Brain microvascular endothelial cell (primary cell): ENCODE data around the gene TRPM4.

Experiments
- DNase-seq: peaks from one replicate; pipeline ENCODE4 v3.0.0-alpha.2; 2020
- H3K27ac ChIP-seq: fragments of 250-450 bp; sonication (Bioruptor Pico); 2 replicates; pipeline ENCODE4 v1.5.1; 2020; ENCODE audit warnings: mild to moderate bottlenecking, moderate library complexity
- H3K27me3 ChIP-seq: fragments of 250-450 bp; sonication (Bioruptor Pico); replicated peaks from 2 replicates; pipeline ENCODE4 v1.5.1; 2020; ENCODE audit warnings: mild to moderate bottlenecking
- H3K36me3 ChIP-seq: fragments of 250-450 bp; sonication (Bioruptor Pico); replicated peaks from 2 replicates; pipeline ENCODE4 v1.5.1; 2020; ENCODE audit warnings: mild to moderate bottlenecking
- H3K4me3 ChIP-seq: 2 replicates; pipeline ENCODE4 v1.5.1; 2011; ENCODE audit warnings: low read depth, mild to moderate bottlenecking, control low read depth, low read length, moderate library complexity
- CTCF ChIP-seq: IDR thresholded peaks from 2 replicates; pipeline ENCODE4 v1.5.1; 2011; ENCODE audit warnings: low read depth, mild to moderate bottlenecking, moderate library complexity, low read length, control low read depth, inconsistent platforms; ENCODE audit errors: missing control alignments
- in situ Hi-C: cut with HindIII; loops from 2 replicates; pipeline ENCODE4 v1.10.0; 2017; ENCODE audit warnings: low sequenced_read_pairs, low pct_ligation_motif_present

Gene TRPM4

GRCh38 chr19:49153167-49153809 lies 4.3 kb upstream of the TRPM4 start:
- no peak for TF ChIP-seq CTCF
- in situ Hi-C loops: no loop called here
- no peaks in the 10 kb centered on the region for H3K27me3 ChIP-seq

DNA sequence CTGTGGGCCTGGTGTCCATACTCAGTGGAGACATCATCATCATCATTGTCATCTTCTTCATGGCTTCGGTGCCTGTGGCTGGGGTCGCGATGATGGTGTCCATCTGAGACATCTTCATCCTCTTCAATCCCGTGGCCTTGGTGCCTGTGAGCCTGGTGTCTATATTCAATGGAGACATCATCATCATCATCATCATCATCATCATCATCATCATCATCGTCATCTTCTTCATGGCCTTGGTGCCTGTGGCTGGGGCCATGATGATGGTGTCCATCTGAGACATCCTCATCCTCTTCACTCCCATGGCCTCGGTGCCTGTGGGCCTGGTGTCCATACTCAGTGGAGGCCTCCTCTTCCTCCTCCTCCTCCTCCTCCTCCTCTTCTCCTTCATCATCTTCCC lies 3.3 kb upstream of the TRPM4 start:
- H3K27me3 ChIP-seq: no peaks in the 10 kb centered on the region
- no peak overlapping the region for H3K27ac ChIP-seq
- H3K4me3 ChIP-seq: no peak overlapping the region
- in situ Hi-C loops: no loop called here
- no peak for DNase-seq
- no peak for TF ChIP-seq CTCF
- no peaks in the 10 kb centered on the region for H3K36me3 ChIP-seq

More at GRCh38 chr19:49153167-49153809, 4.3 kb upstream of the TRPM4 start:
- Histone ChIP-seq H3K4me3 (no peak overlapping the region), H3K36me3 (no peaks in the 10 kb centered on the region), H3K27ac (no peak overlapping the region)
- DNase-seq: no peak

DNA sequence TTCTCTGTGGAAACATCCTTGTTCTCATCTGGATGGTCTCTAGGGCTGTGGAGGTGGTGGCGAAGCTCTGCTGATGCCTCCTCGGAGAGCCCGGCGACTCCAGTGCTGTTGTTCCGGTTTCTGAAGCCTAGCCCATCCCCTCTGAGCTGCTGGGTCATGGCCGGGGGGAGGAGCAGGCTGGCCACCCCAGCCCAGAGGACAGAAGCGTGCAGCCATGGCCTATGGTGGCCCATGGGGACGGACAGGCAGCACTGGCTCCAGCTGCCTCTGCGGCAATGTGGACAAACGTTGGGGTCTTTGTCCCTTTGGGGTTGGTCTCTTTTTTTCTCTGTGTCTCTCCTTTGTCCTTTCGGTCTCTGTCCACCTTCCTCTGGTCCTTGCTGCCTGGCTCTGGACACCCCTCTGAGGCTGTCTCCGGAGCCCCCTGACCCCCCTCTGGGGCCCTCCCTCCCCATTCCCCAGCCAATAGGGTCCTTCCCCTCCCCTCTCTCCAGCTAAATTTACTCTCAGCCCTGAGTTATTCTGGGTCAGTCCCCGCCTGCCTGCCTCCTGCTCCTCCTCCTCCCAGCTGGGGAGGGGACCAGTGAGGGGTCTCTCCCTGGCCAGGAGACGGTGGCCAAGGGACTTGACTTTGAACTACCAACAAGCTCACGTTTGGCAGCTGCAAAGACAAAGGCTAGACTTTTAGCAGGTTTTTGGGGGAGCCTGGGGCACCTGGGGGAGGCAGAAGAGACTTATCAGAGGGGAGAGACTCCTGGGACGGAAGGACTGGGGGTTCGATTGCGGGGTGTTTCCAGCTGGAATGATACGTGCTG lies 2.4 kb upstream of the TRPM4 start, which contains the start of gene HRC:
HRC (minus strand) TSS at position 392 of the 815 bp plus-strand sequence; CDS start at position 233, 159 bp downstream.
- in situ Hi-C loops: no loop called here
- no peak for DNase-seq
- Histone ChIP-seq H3K27me3 (no peaks in the 10 kb centered on the region), H3K4me3 (no peak within 1 kb of the TSS), H3K27ac (no peak within 1 kb of the TSS), H3K36me3 (no peaks in the 10 kb centered on the region)
- TF ChIP-seq CTCF: no peak

DNA sequence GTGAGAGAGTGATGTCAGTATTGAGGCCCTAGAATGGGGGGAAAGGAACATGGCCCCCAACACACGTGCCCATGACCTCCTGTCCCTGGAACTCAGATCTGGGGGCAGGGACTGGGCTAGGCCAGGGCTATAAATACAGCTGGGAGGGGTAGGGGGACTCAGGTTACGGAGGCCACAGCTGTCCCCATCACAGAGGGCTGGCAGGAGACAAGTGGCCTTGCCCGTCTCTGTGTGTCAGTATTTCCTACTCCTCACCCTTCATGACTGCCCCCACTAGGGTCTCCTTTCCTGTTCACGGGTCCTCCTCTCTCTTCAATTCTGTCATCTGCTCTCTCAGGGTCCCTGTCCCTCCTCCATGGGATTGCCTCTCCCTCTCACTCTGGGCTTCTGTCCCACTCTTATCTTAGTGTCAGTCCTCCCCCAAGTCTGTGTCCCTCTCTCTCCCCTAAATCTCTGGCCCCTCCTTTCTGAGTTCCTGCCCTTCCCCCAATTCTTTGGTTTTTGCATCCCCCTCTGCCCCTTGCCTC lies 1.7 kb upstream of the TRPM4 start:
- no peak overlapping the region for H3K27ac ChIP-seq
- in situ Hi-C loops: no loop called here
- TF ChIP-seq CTCF: no peak
- H3K4me3 ChIP-seq: no peak overlapping the region
- H3K27me3 ChIP-seq: no peaks in the 10 kb centered on the region
- no peak for DNase-seq
- H3K36me3 ChIP-seq: no peaks in the 10 kb centered on the region

DNA sequence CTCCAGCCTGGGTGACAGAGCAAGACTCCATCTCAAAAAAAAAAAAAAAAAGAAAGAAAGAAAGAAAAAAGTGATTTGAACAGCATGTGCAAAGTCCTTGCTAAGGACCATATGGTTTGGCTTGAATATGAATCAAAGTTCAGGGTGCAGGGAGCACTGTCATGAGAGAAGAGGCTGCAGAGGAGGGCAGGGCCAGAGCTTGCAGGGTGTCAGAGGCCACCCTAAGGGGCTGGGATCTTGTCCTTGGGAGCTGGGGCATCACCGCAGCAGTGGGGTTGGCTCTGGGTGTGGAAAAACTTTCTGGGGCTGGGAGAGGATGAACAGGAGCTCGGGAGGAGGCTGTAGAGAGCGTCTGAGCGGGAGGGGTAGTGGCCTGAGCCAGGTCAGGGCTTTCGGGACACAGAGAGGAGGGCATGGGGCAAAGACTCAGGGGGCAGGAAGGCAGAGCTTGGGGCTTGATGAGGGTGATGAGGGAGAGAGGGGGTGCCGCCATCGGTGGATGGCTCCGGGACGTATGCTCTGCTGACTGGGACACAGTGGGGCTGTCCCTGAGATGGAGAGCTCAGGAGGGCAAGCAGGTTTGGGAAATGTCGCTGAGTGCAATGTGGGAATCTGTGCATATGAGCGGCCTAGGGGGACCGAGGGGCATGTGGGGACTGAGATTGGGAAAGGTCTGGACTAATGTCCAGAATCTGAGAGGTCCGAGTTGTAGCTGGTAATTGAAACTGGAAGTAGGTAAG lies 3.0 kb downstream of the TRPM4 start:
- H3K27ac ChIP-seq: no peak overlapping the region
- H3K36me3 ChIP-seq: peaks cover 2% of the 10 kb centered on the region
- no peak for TF ChIP-seq CTCF
- no peaks in the 10 kb centered on the region for H3K27me3 ChIP-seq
- DNase-seq: no peak
- H3K4me3 ChIP-seq: no peak overlapping the region
- in situ Hi-C loops: no loop called here
